HUES6 (cell line): Measurements from ENCODE around the gene RGS9BP.
"Not testable (repeated sequence)": the region's sequence is repeated elsewhere in the genome, so short reads cannot be mapped to it uniquely, and the experiment has no call there.

Experiments
- H3K27ac ChIP-seq: 2 replicates; pipeline ENCODE4 v1.7.0; 2013; ENCODE audit warnings: low read depth, mild to moderate bottlenecking, low read length, inconsistent platforms
- H3K27me3 ChIP-seq: 2 replicates; pipeline ENCODE4 v1.6.1; 2013; ENCODE audit warnings: low read length; ENCODE audit not compliant: control insufficient read depth, insufficient read depth
- H3K36me3 ChIP-seq: 2 replicates; pipeline ENCODE4 v1.6.1; 2013; ENCODE audit warnings: low read length; ENCODE audit not compliant: control insufficient read depth, insufficient read depth
- H3K4me1 ChIP-seq: 2 replicates; pipeline ENCODE4 v1.6.1; 2013; ENCODE audit warnings: low read length; ENCODE audit not compliant: control insufficient read depth, insufficient read depth
- H3K4me3 ChIP-seq: 2 replicates; pipeline ENCODE4 v1.5.1; 2013; ENCODE audit warnings: low read depth, low read length
- H3K9ac ChIP-seq: one replicate; pipeline ENCODE4 v1.6.1; 2013; ENCODE audit warnings: mild to moderate bottlenecking, low read length
- H3K9me3 ChIP-seq: 2 replicates; pipeline ENCODE4 v1.6.1; 2013; ENCODE audit warnings: low read depth, low read length; ENCODE audit not compliant: control insufficient read depth, insufficient read depth

The RGS9BP gene

DNA sequence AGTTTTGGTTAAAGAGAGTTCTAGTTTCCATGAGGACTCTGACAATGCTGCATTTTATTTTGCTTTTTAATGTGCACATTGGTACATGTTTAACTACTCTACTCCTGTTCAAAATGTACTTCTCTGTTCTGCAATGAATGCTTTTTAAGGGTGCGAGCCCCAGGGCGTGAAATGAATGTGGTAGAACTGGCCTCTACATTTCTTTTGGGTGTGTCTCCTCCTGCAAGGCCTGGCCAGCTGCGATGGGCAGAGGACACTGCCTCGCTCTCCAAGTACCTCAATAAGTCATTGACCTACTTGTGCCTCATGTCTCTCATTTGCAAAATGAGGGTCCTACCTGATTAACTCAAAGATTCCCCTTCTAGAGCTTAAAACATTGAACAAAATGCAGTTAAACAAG is 6.7 kb downstream of the RGS9BP start:
- H3K27me3 ChIP-seq: peaks cover 13% of the 10 kb centered on the region
- no peak overlapping the region for H3K9ac ChIP-seq
- no peaks in the 10 kb centered on the region for H3K36me3 ChIP-seq
- H3K27ac ChIP-seq: no peak overlapping the region
- peaks cover 6% of the 10 kb centered on the region for H3K4me1 ChIP-seq
- no peaks in the 10 kb centered on the region for H3K9me3 ChIP-seq
- H3K4me3 ChIP-seq: no peak overlapping the region

- Histone ChIP-seq H3K9ac (no peak overlapping the region), H3K36me3 (no peaks in the 10 kb centered on the region), H3K27ac (no peak overlapping the region), H3K9me3 (no peaks in the 10 kb centered on the region), H3K4me3 (no peak overlapping the region), H3K4me1 (no peaks in the 10 kb centered on the region), H3K27me3 (peaks cover 3% of the 10 kb centered on the region; the same call in 1 of the 2 replicates)
Observed at GRCh38 chr19:32686847-32687475, 11.3 kb downstream of the RGS9BP start.

- no peak overlapping the region for H3K27ac ChIP-seq
Observed at GRCh38 chr19:32687681-32688080, 12.0 kb downstream of the RGS9BP start.

DNA sequence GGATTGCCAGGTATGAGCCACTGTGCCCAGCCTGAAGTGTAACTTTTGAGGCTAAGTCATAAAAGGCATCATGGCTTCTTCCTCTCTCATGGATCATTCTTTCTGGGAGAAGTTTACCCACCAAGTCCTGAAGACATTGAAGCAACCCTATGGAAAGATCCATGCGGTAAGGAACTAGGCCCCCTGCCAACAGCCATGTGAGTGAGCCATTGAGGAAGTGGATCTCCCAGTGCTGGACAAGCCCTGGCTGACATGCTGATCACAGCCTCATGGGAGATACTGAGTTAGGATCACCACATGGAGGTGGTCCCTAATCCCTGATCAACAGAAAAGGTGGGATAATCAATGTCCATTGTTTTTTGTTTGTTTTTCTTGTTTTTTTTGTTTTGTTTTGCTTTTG is 12.7 kb downstream of the RGS9BP start:
- Histone ChIP-seq H3K27me3 (peaks cover 12% of the 10 kb centered on the region), H3K9me3 (no peaks in the 10 kb centered on the region; the same call in 1 of the 2 replicates), H3K36me3 (no peaks in the 10 kb centered on the region), H3K27ac (no peak overlapping the region), H3K4me3 (no peak overlapping the region), H3K4me1 (peaks cover 4% of the 10 kb centered on the region), H3K9ac (no peak overlapping the region)

More at GRCh38 chr19:32687681-32688080, 12.0 kb downstream of the RGS9BP start:
- Histone ChIP-seq H3K27me3 (peaks cover 7% of the 10 kb centered on the region), H3K4me1 (peaks cover 3% of the 10 kb centered on the region), H3K9me3 (no peaks in the 10 kb centered on the region), H3K36me3 (no peaks in the 10 kb centered on the region), H3K4me3 (no peak overlapping the region), H3K9ac (no peak overlapping the region)

GRCh38 chr19:32691291-32691951 is 15.8 kb downstream of the RGS9BP start, which contains the start of gene NUDT19:
Gene NUDT19, plus strand, starts transcription at chr19:32691821. Its CDS starts 140 bp downstream, at chr19:32691961.
- Histone ChIP-seq H3K9me3 (no peaks in the 10 kb centered on the region; the same call in 1 of the 2 replicates), H3K4me3 (peak within 1 kb of the TSS; percentile 74), H3K36me3 (no peaks in the 10 kb centered on the region), H3K27me3 (peaks cover 12% of the 10 kb centered on the region), H3K9ac (peak within 1 kb of the TSS; percentile 84), H3K27ac (no peak within 1 kb of the TSS), H3K4me1 (peaks cover 4% of the 10 kb centered on the region)

- Histone ChIP-seq H3K4me1 (peaks cover 4% of the 10 kb centered on the region), H3K36me3 (no peaks in the 10 kb centered on the region), H3K9me3 (no peaks in the 10 kb centered on the region; the same call in 1 of the 2 replicates), H3K27me3 (peaks cover 12% of the 10 kb centered on the region), H3K27ac (no peak overlapping the region), H3K4me3 (peak overlapping the region; percentile 74), H3K9ac (peak overlapping the region; percentile 84)
Observed at GRCh38 chr19:32691952-32692726, 16.5 kb downstream of the RGS9BP start.

DNA sequence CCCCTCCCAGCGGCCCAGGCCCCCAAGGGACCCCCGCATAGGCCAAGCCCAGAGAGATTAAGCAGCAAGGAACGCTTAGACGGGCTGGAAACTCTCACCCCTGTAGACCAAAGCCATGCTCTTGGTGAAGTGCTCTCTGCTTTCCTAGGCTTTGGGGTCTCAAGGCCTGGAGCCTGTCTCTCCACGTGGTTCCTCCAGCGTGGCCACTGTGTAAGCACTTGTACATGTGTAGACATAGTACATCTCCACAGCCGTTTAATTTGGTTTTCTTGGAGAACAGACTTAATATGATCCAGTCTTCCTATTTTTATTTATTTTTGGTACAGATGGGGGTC is 17.0 kb downstream of the RGS9BP start:
- peaks cover 4% of the 10 kb centered on the region for H3K4me1 ChIP-seq
- no peaks in the 10 kb centered on the region; the same call in 1 of the 2 replicates for H3K9me3 ChIP-seq
- H3K9ac ChIP-seq: peak overlapping the region; percentile 84
- H3K4me3 ChIP-seq: peak overlapping the region; percentile 74
- no peaks in the 10 kb centered on the region for H3K36me3 ChIP-seq
- no peak overlapping the region for H3K27ac ChIP-seq
- peaks cover 12% of the 10 kb centered on the region for H3K27me3 ChIP-seq

DNA sequence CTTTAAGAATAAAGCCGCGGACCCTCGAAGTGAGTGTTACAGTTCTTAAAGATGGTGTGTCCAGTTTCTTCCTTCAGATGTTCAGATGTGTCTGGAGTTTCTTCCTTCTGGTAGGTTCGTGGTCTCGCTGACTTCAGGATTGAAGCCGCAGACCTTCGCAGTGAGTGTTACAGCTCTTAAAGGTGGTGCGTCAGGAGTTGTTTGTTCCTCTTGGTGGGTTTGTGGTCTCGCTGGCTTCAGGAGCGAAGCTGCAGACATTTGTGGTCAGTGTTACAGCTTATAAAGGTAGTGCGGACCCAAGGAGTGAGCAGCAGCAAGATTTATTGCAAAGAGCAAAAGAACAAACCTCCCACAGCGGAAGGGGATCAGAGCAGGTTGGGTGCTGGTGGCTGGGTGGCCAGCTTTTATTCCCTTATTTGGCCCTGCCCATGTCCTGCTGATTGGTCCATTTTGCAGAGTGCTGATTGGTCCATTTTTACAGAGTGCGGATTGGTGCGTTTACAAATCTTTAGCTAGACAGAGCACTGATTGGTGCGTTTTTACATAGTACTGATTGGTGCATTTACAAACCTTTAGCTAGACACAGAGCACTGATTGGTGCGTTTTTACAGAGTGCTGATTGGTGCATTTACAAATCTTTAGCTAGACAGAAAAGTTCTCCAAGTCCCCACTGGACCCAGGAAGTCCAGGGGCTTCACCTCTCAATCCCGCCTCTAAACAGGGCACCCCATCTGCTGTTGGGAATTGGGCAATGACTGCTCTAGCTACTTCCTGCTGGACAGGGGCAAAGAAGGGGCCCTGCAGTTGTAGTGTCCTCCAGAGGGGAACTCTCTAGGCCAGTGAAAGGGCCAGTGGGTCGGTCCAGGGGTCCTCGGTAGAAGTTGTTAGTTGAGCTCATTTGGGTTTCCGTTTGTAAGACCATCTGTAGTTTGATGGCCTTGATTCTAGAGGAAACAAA is 17.8 kb downstream of the RGS9BP start:
- not testable (repeated sequence) for H3K9me3 ChIP-seq, H3K9ac ChIP-seq, H3K27ac ChIP-seq, H3K4me1 ChIP-seq, H3K36me3 ChIP-seq
- Histone ChIP-seq H3K27me3 (peaks cover 12% of the 10 kb centered on the region), H3K4me3 (0 out of 2 replicates have a peak overlapping the region, but pooled peaks have one; percentile 74)

DNA sequence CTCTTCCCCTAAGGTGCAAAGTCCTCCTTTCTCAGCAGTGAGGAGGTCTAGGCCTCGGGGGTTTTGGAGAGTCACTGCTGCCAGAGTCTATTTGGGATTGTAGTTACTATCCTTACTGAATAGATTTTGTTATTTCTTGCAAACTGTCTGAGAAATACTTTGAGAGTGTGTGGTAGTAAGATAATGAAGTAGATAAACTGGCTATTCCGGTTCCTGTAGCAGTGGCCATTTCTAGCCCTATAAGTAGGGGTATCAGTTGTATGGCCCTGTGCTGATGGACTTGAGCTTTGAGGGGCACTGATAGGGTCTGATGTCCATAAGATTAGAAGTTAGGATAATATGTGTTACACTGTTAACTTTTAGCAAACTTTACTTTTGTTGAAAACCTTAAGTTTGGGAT is 18.7 kb downstream of the RGS9BP start:
- H3K9me3 ChIP-seq, H3K4me1 ChIP-seq, H3K4me3 ChIP-seq, H3K9ac ChIP-seq, H3K27ac ChIP-seq, H3K36me3 ChIP-seq: not testable (repeated sequence)
- peaks cover 12% of the 10 kb centered on the region for H3K27me3 ChIP-seq

- H3K36me3 ChIP-seq, H3K4me1 ChIP-seq, H3K27ac ChIP-seq, H3K4me3 ChIP-seq, H3K9me3 ChIP-seq, H3K9ac ChIP-seq: not testable (repeated sequence)
- H3K27me3 ChIP-seq: peaks cover 12% of the 10 kb centered on the region
Observed at GRCh38 chr19:32694851-32695250, 19.2 kb downstream of the RGS9BP start.
